GM18858 (cell line): ENCODE results near the gene TJP3.

Experiments used
- ATAC-seq: cut with Tn5 transposase; IDR thresholded peaks from one replicate; pipeline ENCODE4 v1.9.1; 2021; ENCODE audit not compliant: unreplicated experiment

The TJP3 gene

DNA sequence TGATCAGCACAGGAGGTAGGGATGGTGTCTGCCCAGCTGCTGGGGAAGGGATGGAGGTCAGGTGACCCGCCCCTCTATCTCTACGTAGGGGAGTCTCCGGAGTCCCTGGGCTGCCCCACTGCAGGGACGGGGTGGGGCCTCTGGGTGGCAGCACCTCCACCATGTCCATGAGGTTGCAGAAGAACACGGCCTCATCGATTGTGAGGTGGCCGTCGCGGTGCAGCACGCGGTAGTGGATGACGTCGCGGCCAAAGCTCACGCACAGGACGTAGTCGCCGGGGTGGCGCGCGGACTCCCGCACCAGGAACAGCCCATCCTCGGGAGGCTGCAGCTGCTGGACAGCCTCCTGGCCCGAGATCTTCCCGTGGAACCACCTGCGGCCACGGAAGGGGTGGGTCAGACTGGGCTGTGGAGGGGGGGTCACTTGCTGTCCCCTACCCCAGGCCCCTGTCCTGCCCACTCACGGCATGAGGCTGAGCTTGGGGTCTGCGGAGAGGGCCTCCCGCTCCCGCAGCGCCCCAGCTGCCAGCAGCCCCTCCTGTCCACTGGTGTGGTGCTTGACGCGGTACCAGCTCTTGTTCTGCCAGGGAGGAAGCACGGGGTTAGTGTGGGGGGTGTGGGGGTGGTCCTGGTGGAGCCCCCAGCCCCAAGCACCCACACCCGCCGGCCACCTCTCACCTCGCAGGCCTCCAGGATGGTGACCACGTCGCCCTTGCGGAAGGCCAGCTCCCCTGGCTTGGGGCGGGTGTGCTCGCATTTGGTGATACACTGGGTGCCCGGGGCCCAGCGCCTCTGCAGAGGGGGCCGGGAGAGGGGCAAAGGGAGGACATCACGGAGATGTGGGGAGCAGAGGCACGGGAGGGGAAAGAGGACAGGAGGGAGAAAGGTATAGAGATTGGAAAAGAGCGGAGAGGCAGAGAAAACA, 75.7 kb downstream of the TJP3 start:
- no peak for ATAC-seq

DNA sequence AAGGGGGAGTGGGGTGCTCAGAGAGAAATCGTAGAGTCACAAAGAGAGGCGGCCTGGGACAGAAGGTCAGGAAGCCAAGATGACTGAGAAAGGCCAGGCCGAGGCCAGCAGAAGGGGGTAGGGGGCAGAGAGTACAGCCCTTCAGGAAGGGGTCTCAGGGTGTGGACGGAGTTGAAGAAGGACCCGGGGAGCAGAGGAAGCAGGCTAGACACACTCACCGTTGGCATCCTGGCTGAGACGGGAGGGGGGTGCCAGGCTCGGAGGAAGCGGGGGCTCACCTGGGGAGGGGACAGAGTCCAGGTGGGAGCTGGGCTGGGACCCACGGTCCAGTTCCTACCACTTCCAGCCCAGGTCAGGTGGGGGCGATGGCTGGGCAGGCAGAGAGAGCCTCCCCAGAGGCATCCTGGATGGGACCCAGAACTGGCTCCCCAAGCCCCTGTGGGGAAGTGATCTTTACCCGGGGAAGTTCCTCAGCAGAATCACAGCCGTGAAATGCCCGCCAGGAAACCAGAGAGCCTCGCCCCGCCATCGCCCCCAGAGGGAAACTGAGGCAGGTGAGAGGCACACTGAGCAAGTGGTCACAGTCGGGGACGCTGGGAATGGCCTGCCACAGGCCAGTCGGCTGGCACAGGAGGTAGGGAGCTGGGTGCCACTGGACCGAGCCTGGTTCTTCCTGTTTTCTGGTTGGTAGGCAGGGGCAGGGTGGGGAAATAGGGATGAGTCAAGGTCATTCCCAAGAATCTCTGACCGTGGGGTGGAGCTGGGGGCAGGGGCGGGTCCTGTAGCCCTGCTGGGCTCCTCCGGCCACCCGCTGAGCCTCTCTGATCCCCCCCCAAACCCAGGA, 76.6 kb downstream of the TJP3 start:
- ATAC-seq: no peak

DNA sequence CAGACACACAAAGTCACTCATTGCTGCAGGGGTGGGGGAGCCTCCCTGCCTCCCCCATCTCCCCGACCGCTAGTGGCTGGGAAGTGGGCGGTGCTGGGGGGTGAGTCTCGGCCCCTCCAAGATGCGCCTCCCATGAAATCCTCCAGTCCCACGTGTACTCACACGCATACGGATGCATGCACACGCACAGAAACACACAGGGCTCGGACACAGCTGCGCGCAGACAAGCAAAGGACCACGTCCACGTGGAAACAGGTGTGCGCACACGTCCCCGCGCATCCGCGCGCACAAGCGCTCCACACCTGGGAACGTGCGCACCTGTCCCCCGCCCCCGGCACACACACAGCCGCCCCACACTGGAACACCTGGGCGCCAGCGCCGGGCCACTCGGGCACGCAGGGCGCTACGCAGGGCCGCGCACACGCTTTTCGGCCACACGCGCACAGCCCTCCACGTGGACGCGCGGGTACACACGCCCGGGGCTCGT, 77.3 kb downstream of the TJP3 start:
- ATAC-seq: no peak

DNA sequence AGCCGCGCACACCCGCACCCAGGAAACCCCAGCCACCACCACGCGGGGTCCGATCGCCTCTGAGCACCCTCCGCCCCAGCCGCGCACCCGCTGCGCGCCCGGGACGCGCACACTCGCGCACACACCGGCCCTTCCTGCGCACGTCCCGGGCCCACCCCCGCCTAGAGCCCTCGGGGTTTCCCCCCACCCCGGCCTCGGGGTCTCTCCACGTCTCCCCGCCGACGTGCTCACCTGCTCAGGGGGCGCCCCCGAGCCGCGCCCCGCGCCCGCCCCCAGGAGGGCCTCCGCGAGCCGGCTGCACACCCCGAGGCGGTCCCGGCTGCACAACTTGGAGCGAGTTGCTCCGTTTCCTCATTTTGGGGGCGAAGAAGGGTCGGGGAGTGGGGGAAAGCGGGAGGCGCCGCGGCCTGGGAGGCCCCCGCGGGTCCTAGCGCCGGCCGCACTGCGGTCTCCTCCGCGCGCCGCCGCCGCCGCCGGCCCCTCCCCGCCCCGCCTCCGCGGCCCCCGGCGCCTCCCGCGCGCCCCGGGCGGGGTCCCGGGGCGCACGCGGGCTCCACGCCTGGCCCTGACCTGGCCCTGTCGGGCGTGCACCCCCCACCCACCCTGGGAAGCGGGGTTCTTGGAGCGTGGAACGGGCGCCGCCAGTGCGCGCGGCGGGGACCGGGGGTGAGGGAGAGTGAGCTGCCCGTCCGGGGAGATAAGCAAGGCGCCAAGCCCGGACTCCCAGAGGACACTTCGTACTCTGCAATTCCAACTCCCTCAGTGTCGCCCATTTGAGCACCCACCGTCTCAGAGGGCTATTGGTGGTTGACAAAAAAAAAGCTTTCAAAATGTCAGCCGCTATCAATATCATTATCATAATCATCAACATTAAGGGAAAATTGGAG, 78.0 kb downstream of the TJP3 start, which contains the start of gene MATK:
Gene MATK, minus strand, starts transcription at position 444 of the 887 bp plus-strand sequence. CDS start 1,246 bp downstream, outside the sequence.
- ATAC-seq: no peak

DNA sequence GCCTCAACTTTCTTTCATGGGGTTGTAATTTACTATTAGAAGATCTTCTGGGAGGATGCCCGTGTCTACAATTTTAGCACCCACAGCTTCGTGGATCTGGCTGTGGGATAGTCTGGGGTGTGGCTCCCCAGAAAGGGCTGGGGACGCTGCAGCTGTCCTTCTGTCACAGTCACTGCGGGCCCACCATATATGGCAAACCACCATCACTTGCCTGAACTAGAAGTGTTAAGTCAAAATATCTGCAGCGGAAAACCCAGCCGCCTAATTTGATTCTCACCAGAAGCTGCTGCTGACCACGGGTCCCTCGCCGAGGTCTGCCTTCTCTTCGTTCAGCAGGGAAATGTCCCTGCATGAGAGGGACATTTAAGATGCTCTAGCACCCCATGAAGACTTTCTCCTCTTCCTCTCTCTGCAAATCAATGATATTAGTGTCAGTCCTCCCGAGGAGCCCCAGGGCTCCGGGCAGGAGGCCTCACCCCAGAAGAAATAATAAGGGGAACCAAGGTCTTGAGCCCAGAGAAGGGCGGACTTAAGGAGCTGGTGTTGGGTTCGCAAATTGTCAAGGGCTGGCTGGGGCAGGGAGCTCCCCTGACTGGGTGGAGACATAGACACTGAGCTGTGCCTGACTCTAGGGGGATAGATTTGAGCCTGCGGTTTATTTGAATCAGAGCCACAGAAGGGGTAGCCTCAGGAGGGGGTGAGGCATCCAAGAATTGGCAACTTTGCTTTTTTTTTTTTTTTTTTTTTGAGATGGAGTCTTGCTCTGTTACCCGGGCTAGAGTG, 81.0 kb downstream of the TJP3 start:
- no peak for ATAC-seq

DNA sequence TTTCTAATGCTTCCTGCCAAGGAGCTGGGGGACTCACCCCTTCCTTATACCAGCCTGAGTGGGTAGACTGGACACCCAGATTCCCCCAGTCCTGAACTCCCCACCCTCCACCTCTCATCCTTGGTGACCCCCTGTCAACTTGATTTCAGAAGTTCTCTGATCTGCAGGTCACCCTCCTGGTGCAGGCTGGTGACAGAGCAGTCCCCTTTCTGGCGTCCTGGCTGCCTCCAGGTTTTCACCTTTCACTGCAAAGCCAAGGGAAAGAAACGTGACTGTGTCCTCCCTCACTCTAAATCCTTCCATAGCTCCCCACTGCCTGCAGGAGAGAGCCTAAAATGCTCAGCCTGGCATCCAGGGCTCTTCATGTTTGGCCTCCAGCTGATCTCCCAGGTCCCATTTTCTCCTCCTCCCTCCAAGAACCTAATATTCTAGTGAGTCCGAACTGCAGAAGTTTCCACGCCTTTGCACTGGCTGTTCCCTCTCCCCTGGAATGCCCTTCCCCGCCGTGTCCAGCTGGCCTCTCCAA, 82.1 kb downstream of the TJP3 start:
- no peak for ATAC-seq

DNA sequence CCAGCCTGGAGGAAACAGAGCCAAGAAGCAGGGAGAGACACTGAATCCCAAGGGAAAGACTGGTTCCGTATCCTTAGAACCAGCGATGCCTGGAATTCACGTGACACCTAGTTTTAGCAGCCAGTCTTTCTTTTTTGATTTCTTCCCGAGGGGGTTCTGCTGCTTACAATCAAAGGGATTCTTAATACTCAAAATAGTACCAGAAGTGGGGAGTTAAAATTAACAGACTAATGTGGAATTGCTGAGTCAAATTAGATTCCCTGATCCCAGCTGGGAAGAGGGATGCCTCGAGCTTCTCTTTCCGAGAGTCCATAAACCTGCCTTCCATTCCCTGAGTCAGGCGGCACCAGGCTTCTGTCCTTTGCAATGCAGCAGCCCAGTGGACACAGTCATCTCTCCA, 82.8 kb downstream of the TJP3 start:
- no peak for ATAC-seq

DNA sequence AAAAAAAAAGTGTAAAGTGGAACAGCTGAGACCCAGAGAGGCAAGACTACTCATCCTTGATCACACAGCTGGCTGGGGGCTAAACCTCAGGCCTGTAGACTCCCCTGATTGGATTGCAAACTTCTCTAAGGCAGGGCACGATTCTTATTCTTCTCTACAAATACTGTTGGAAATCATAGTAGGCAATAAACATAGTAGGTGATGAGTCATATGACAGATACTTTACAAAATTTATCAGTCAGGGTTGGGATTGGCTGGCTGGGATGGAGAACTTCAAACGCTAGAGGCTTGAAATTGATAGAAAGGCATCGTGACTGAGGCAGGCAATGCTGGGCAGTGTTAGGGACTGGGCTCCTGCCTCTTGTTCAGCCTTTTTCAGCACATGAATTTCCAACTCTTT, 83.9 kb downstream of the TJP3 start:
- ATAC-seq: no peak

DNA sequence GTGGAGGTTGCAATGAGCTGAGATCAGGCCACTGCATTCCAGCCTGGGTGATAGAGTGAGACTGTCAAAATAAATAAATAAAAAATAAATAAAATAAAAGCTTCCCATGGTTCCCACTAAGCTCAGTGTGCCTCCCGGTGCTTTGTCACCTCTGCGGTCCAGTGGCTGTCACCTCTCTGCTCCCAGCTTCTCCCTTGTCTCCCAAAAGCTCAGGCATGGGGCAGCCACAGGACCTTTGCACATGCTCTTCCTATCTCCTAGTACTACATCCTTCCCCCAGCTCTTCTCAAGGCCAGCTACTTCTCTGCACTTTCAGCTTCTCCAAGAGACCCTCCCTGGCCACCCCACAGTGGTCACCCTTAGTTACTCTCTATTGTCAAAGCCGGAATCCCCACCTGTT, 85.6 kb downstream of the TJP3 start:
- ATAC-seq: no peak

DNA sequence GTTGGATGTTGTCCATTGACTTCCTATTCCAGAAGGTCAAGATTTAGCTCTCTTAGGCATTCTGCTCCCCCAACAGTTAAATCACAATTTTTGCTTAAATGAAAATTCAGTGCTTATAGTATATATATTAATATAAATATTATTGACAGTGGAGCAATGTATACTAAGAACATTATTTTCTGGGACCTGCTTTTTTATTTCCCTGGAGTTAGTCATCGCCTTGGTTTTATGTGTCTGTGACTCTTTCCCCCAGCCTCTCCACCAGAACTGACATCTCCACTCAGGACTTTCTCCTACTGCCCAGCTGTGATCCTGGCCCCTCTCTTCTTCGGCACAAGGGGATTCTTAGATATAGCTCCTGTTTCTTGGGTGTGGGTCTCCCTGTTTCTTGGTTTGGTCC, 88.2 kb downstream of the TJP3 start:
- ATAC-seq: no peak

DNA sequence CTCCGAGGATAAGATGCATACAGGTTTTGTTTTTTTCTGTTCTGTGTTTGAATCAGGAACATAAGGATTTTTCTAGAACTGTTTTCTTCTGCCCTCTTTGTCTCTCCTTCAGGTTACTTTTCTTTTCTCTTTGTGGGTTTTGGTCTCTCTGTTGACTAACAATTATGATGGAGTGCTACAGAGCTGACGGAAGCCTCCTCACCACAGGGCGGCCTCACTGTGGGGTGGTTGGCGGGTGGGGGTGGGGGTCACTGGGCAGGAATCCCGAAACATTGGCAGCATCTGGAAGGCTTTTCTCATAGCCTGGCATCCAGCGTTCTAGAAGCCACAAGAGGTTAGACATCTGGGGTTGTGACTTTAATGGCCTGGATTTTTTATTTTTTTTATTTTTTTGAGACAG, 90.0 kb downstream of the TJP3 start:
- ATAC-seq: no peak
